DMS 273 (cell line): ENCODE measurements around the gene SIL1.
"Not testable (repeated sequence)": the region's sequence is repeated elsewhere in the genome, so short reads cannot be mapped to it uniquely, and the experiment has no call there.

ENCODE experiments used
- DNase-seq: peaks from one replicate; lab custom pipeline; 2025; ENCODE audit not compliant: unreplicated experiment; lab: John Stamatoyannopoulos, UW

SIL1 gene

GRCh38 chr5:138930371-138931097 is 267.6 kb downstream of the SIL1 start:
- no peak for DNase-seq

DNA sequence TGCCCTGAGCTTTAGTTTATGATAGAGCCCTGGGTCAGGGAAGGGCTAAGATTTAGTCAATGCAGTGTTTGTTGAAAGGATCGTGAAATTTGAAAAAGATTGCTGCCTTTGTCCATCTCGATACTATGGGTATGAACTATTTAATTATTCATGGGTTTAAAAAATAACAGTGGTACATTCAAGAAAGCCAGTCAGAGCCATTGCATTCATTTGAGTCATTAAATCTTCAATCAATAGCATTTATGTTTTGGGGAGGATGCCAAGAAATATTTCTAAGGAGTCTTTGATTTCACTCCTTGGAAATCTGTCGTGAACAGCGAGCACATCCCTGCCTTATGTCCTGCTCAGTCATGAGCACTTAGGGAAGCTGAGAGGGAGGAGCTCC is 268.6 kb downstream of the SIL1 start:
- no peak for DNase-seq

DNA sequence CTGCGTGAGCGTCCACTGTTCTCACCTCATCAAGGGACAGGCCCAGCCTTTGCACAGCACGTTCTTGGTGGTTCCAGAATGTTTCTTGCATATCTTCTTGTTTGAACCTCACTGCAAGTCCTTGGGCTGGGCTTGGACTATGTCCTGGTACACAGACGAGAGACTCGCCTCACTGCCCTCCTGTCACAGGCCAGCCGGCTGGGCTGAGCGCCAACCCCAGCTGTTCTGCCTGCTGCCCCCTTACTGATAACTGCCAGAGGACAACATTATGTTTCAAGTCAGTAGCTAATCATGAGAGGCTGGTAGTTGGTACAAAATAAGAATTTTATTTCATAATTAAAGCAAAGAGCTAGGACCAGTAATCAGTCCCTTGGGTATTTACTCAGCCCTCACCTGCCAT is 270.2 kb downstream of the SIL1 start:
- DNase-seq: peak; percentile 83

GRCh38 chr5:138927544-138927943 is 270.6 kb downstream of the SIL1 start:
- DNase-seq: no peak

- DNase-seq: no peak
Observed at GRCh38 chr5:138926688-138927448, 271.3 kb downstream of the SIL1 start.

DNA sequence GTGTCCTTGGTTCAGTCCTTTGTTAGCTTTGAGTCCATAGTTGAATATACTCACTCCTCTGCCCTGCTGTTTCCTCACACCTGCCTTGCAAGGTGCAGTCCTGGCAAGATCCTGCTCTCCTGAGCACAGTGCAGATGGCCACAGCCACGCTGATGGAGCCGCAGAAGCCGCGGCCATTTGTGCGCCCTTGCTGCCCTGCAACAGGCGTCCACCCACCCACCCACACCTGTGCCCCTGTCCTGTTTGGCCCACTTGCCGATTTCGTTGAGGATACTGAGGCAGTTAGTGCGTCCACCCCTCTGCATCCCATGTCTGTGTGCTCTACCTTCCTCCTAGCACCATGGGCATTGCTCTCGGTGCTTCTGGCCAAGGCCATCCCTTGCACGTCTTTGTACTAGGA is 271.9 kb downstream of the SIL1 start:
- DNase-seq: no peak

DNA sequence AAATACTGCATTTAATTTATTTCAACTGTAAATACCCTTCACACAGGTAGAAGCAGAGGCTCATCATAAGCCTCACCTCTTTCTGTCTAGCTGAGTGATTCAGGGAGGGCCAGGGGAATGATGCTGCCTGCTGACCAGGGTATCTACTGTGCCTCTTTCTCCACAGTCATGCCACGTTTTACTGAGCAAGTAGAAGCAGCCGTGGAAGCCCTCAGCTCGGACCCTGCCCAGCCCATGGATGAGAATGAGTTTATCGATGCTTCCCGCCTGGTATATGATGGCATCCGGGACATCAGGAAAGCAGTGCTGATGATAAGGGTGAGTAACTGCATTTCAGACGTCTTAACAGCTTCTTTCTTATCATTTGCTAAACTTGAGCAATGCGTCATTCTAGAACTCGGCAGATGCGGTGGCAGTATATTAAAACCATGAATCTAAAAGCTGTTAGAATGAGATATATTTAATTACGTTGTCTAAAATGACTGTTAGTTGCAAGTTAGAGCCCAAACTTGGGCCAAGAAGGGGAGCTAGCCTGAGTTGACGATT is 273.0 kb downstream of the SIL1 start:
- no peak for DNase-seq

GRCh38 chr5:138922494-138922893 is 275.7 kb downstream of the SIL1 start:
- no peak for DNase-seq

- not testable (repeated sequence) for DNase-seq
Observed at GRCh38 chr5:138921362-138921761, 276.8 kb downstream of the SIL1 start.

DNA sequence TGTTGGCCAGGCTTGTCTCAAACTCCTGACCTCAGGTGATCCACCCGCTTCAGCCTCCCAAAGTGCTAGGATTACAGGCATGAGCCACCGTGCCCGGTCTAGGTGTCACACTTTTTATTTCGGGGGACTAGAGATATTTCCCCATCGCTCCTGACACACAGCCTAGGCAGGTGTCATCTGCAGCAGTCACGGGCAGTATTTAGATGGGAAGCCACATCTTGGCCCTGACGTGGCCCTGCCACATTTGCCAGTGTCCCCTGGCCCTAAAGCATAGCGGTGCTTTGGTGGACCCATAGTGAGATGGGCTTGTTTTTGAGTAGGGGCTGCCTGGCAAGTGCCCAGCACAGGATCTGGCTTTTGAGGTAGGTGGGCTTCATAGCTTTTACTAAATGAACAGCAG is 278.0 kb downstream of the SIL1 start:
- DNase-seq: no peak

- DNase-seq: no peak
Observed at GRCh38 chr5:138918686-138919085, 279.5 kb downstream of the SIL1 start.

GRCh38 chr5:138914338-138914737 is 283.8 kb downstream of the SIL1 start:
- DNase-seq: no peak

DNA sequence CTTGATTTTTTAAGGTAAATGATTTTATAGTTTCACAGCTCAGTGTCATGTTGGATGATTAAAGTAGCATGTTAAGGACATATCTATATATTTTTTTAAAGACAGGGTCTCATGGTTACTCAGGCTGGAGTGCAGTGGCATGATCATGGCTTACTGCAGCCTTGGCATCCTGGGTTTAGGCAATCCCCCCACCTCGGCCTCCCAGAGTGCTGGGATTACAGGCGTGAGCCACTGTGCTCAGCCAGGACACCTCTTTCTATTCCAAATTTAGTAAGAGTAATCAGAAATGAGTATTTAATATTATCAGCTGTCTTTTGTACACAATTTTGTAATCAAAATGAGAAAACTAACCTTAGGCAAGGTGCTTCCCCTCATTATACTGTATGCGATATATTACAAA is 284.4 kb downstream of the SIL1 start:
- DNase-seq: no peak

DNA sequence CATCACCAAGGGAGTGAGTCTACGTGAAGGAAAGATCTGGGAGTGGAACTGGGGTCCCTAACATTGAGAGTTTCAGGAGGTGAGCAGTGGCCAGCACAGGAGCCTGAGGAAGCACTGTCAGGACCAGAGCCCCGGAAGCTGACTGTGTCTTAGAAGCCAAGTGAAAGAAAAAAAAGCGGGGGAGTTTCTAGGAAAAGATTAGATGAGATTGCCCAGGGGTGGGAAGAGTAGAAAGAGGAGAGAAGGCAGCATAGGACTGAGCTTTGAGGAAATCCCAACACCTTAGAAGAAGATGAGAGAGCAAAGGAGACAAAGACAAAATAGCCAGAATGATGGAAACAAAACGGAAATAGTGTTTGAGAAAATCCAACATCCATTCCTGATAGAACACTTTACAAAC is 286.1 kb downstream of the SIL1 start:
- no peak for DNase-seq

GRCh38 chr5:138911441-138911840 is 286.7 kb downstream of the SIL1 start:
- DNase-seq: no peak

DNA sequence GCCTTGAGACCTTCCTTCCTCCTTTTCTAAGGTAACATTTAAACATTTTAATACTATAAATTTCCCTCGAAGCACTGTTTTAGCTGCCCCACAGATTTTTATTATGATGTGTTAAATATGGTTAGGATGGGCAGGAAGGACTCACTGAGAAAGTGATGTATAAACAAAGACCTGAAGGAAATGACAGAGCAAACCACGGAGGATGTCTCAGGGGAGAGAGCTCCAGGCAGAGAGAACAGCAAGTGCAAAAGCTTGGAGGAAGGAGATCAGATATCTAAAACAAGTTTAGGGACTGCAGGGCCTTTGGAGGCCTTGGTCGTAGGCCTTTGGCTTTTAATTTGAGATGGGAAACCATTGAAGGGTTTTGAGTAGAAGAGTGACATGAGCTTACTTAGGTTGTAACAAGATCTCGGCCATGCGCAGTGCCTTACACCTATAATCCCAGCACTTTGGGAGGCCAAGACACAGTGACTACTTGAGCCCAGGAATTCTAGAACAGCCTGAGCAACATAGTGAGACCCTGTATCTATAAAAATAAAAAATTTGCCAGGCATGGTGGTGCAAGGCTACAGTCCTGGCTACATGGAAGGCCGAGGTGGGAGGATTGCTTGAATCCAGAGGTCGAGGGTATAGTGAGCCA is 287.5 kb downstream of the SIL1 start:
- DNase-seq: no peak

DNA sequence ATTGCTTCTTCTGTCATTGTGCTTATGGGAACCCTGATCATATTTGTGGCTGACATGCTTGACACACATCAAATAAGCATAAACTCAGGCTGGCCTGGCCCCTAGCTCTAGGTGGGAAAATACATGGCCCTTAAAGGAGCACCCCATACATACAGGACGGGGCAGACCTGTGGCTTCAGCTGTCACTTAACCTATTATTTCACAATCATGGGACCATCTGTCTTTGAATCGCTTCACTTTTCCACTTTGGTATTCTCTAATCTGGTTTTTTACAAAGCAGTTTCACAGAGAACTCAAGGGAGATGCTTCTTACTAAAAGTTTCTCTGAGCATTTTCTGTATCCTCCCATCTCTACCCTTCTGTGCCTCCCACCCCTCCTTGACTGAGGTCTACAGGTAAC is 288.4 kb downstream of the SIL1 start:
- DNase-seq: peak; percentile 16

DNA sequence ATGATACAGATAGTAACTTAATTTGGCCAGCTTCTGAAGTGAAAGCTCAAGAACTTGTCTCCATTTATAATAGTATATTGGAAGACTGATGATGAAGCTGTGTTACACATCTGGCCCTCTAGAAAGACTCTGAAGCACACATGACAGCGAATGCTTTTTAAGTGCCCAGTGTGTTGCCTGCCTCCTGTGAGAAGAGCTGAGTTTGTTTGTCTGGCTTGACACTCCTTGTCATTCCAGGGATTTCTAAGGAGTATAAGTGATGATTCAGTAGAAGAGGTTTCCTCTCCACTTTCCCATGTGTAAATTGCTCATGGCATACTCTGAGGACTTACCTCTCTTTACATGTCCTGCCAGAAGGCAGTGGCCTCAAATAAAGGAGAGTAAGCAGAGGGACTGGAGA is 292.6 kb downstream of the SIL1 start:
- no peak for DNase-seq

- no peak for DNase-seq
Observed at GRCh38 chr5:138903130-138903775, 294.9 kb downstream of the SIL1 start.

GRCh38 chr5:138901716-138902115 is 296.5 kb downstream of the SIL1 start:
- no peak for DNase-seq

DNA sequence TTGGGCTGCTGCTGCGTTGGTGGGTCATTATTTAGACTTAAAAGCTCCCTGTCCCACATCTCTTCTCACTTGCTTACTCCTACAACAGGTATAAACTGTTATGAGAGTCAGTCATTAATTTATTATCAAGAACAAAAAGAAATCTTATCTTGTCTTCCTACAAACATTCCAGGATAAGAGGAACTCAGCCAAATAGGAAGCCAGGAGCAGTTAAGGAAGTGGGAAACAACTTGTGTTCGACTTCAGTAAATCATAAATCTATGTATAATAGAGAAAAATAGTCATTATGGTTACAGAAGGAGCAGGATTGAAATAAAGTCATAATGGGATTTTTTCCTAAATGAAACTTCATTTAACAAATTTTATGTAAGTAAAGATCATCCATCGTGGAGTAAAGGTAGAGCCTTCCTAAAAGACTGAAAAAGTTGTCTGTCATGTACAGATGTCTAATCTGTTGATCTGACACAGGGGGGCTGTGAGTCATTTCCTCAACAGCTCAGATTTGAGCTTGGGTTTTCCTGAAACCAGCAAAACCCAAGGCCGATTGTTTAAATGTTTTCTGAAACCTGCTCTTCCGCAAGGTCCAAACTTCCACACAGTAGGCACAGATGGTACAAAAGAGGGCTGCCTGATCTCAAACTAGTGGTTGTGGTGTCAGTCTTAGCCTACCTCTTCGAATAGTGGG is 297.7 kb downstream of the SIL1 start:
- no peak for DNase-seq
